Adrenal gland (tissue), 12 donors: ENCODE data around the gene SASH1. TPM values are rescaled to one million over a fixed set of nuclear protein-coding genes. Genes with fewer than 3 reads are reported as not detected.
A peak's percentile ranks its signal among the peaks of the same experiment; 100 is the strongest.

ENCODE experiments used
- DNase-seq, 7 donors: peaks; one replicate each; pipeline ENCODE4 v3.0.0-alpha.2; 2019 to 2020
- H3K27ac ChIP-seq, 5 donors: fragments of 200-600 bp; sonication (generic) in 4 of 5; 1 replicate in 3 of 5; 2 replicates in 2 of 5; pipeline versions ENCODE4 v1.5.1 to v1.8.0; 2016 to 2020; ENCODE audit warnings: mild to moderate bottlenecking in 1 of 5
- H3K27me3 ChIP-seq: fragments of 200-600 bp; 2 replicates; pipeline ENCODE4 v1.8.0; 2021
- H3K36me3 ChIP-seq, 2 donors: fragments of 200-600 bp; replicated peaks in 1 of 2; 1 replicate in 1 of 2; 2 replicates in 1 of 2; pipeline versions ENCODE4 v1.5.1 to v1.8.0; 2018 to 2022
- H3K4me1 ChIP-seq, 2 donors: fragments of 200-600 bp; replicated peaks in 1 of 2; 1 replicate in 1 of 2; 2 replicates in 1 of 2; pipeline versions ENCODE4 v1.5.1 to v1.8.0; 2018 to 2021
- H3K4me3 ChIP-seq, 4 donors: fragments of 200-600 bp; sonication (generic) in 3 of 4; one replicate each; pipeline ENCODE4 v1.5.1; 2016 to 2018
- H3K9me3 ChIP-seq, 3 donors: fragments of 200-600 bp; sonication (generic) in 1 of 3; replicated peaks in 1 of 3; 1 replicate in 2 of 3; 2 replicates in 1 of 3; pipeline versions ENCODE4 v1.5.1 to v1.8.0; 2016 to 2021
- POLR2A ChIP-seq, 2 donors: fragments of 450-650 bp; IDR thresholded peaks; one replicate each; pipeline ENCODE4 v1.6.1; 2017; ENCODE audit warnings: antibody characterized with exemption in 2 of 2, mild to moderate bottlenecking in 2 of 2, moderate library complexity in 1 of 2
- WGBS, 4 donors: extraction: QIAGEN DNeasy Blood & Tissue Kit in 2 of 4; methylation state at CpG; one replicate each; pipeline versions ENCODE4 v1.1.5 to v1.1.7; 2013 to 2017; 5-methylcytosine and 5-hydroxymethylcytosine counted together
- intact Hi-C, 2 donors: fragments of 100-400 bp; cut with DNase I; formaldehyde crosslinking; loops; one replicate each; pipeline versions ENCODE4 v1.14.1 to v1.15.0; 2022 to 2023
- polyA plus RNA-seq, 3 donors: library from polyadenylated mRNA; stranded (reverse); fragments of 200-250 nt in 2 of 3; fragments of 350-450 nt in 1 of 3; fragmentation: Illumina TruSeq in 1 of 3; extraction: RNeasy Lipid Tissue Mini Kit (QIAGEN cat#74804) in 1 of 3; gene quantifications; one replicate each; pipeline ENCODE4 v1.2.3, GENCODE V29; 2013 to 2014
- total RNA-seq, 9 donors: library from RNA; depleted of rRNA in 4 of 9; stranded (reverse); fragments of >200 nt in 4 of 9; fragments of 120-200 nt in 1 of 9; fragmentation: NEBNext Ultra II Directional in 1 of 9; extraction: Animal tissue kit (Norgen Biotek cat#: 25700) in 1 of 9; gene quantifications; one replicate each; pipeline versions ENCODE4 v1.1.0 to v1.2.4, GENCODE V29; 2013 to 2023
- TF ChIP-seq, protein P1 (sequence below), 6 experiments: fragments of 450-650 bp in 4 of 6; fragments of 200-600 bp in 2 of 6; sonication (generic) in 1 of 6; IDR thresholded peaks; 1 replicate in 5 of 6; 2 replicates in 1 of 6; pipeline versions ENCODE4 v1.5.1 to v1.8.0; 2016 to 2021; ENCODE audit warnings: antibody characterized with exemption in 6 of 6, mild to moderate bottlenecking in 2 of 6, moderate library complexity in 1 of 6
- donor health status: healthy with polysubstance abuse.
- donor health status: Bipolar disorder and iron deficiency.
- donor health status: DM: yes; HTN: yes; CAD: no.
- donor health status: DM: no; HTN: no; CAD: no.
- donor health status: DM: no; HTN: no; CAD: no.
- donor health status: DM: yes; HTN: yes; CAD: no.

Gene SASH1
- total and polyA plus RNA-seq, 12 donors, result 5.5 to 30.7 (median 16.7) TPM

DNA sequence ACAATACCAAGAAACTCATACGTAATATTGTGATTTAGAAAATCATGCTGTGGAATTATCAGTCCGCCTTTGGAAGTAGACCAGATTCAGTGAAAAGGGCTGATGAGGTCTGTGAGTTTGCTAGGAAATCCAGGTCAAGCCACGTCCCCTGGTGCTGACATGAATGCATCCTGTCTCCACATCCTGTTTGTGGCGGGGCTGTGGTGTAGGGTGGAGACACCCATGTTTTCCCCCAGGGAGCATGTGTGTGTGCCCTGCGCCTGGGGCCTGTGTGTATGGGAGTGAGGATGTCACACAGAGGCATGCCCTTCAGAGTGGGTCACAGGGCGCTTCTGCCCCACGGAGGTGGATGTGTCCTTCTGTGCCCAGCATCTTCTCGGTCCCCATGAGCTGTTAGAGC lies 109.1 kb downstream of the SASH1 start:
- Histone ChIP-seq H3K9me3 (no peaks in the 10 kb centered on the region), H3K4me1 (no peaks in the 10 kb centered on the region), H3K36me3 (no peaks in the 10 kb centered on the region), H3K27me3 (no peaks in the 10 kb centered on the region), H3K27ac (peak overlapping the region in 1 of 5 donors; percentile 49), H3K4me3 (no peak overlapping the region)
- TF ChIP-seq, protein P1, sequence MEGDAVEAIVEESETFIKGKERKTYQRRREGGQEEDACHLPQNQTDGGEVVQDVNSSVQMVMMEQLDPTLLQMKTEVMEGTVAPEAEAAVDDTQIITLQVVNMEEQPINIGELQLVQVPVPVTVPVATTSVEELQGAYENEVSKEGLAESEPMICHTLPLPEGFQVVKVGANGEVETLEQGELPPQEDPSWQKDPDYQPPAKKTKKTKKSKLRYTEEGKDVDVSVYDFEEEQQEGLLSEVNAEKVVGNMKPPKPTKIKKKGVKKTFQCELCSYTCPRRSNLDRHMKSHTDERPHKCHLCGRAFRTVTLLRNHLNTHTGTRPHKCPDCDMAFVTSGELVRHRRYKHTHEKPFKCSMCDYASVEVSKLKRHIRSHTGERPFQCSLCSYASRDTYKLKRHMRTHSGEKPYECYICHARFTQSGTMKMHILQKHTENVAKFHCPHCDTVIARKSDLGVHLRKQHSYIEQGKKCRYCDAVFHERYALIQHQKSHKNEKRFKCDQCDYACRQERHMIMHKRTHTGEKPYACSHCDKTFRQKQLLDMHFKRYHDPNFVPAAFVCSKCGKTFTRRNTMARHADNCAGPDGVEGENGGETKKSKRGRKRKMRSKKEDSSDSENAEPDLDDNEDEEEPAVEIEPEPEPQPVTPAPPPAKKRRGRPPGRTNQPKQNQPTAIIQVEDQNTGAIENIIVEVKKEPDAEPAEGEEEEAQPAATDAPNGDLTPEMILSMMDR (IDR thresholded peaks at IDR 0.05), result no peak
- no peak for TF ChIP-seq POLR2A (IDR thresholded peaks at IDR 0.05)
- intact Hi-C loops, result no loop called here
- DNase-seq, result peak in 1 of 7 donors; percentile 30
- WGBS, 4 donors, result 66 to 76% (median 72%) methylated on average over 8 of the region's 8 CpGs

DNA sequence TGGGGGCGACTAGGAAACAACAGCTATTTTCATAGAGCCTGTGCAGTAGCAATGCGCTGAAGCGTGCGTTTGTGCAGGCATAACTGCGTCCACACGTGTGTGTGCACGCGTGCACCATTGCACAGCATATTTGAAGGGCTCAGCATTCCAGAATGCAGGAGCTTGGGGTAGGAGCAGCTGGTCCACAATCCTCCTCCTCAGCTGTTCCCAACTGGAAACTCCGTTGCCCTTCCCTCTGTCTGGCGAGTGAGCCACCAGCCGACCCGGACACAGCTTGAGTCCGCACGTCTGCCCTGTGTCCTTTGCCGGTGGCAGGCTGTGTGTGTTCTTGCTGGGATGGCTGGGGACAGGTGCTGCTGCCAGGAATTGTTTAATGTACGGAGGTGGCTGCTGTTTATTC lies 110.2 kb downstream of the SASH1 start:
- TF ChIP-seq, protein P1 (IDR thresholded peaks at IDR 0.05), result no peak
- TF ChIP-seq POLR2A (IDR thresholded peaks at IDR 0.05), result no peak
- DNase-seq, result no peak
- intact Hi-C loops, result no loop called here
- H3K36me3 ChIP-seq, result no peaks in the 10 kb centered on the region
- H3K9me3 ChIP-seq, result no peaks in the 10 kb centered on the region
- H3K4me3 ChIP-seq, result no peak overlapping the region
- 85 to 89% (median 86%) methylated on average over 10 to 16 of the region's 16 CpGs for WGBS, 4 donors
- H3K27me3 ChIP-seq, result no peaks in the 10 kb centered on the region
- no peaks in the 10 kb centered on the region for H3K4me1 ChIP-seq
- no peak overlapping the region for H3K27ac ChIP-seq

DNA sequence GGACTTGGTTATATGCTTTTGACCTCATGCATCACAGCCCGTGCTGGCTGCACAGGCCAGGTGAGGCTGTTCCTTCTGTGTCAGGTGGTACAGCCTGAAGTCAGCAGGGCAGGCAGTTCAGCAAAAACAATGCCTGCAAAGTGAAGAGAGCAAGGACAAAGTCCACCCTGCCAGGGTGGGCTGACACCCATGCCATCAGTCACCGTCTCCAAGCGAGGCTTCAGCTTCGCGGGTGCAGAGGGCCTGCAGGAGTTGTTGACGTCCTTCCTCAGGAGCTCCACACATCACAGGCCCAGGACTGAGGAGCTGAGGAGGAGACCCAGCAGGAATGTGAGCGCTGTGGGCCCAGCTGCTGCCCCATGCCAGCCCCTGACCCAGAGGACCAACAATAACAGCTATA lies 111.3 kb downstream of the SASH1 start:
- H3K9me3 ChIP-seq, result no peaks in the 10 kb centered on the region

DNA sequence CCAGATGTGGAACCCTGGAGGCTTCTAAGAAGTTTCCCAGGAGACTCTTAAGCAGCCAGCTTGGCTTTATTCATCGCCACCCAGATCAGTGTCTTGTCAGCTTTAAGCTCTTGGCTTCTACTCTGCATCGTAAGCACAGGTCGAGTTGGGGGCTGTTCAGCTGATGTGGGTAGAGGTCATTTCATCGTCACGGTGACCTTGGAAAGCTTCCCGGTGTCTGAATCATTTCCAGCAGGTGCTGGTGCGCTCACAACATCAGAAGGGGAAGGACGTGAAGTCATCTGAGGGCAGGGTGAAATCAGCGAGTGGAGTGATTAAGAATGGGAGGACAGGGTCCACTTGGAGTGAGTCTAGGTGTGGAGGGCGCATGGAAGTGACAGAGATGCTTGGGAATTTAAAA lies 112.6 kb downstream of the SASH1 start:
- no peaks in the 10 kb centered on the region for H3K4me1 ChIP-seq
- DNase-seq, result peak in 4 of 7 donors; percentile 31 to 45 (median 36)
- no peaks in the 10 kb centered on the region for H3K9me3 ChIP-seq
- H3K36me3 ChIP-seq, result no peaks in the 10 kb centered on the region
- intact Hi-C loops, result no loop called here
- H3K27me3 ChIP-seq, result no peaks in the 10 kb centered on the region
- TF ChIP-seq, protein P1 (IDR thresholded peaks at IDR 0.05), result no peak
- no peak for TF ChIP-seq POLR2A (IDR thresholded peaks at IDR 0.05)
- H3K4me3 ChIP-seq, result no peak overlapping the region
- 34 to 56% (median 40%) methylated on average over 10 of the region's 10 CpGs for whole genome bisulfite sequencing, 4 donors
- no peak overlapping the region for H3K27ac ChIP-seq

More for the DNA sequence above, 111.3 kb downstream of the SASH1 start:
- WGBS, 4 donors, result 95 to 97% (median 96%) methylated on average over 7 of the region's 7 CpGs
- no peaks in the 10 kb centered on the region for H3K36me3 ChIP-seq
- intact Hi-C loops, result no loop called here
- H3K4me3 ChIP-seq, result no peak overlapping the region
- no peaks in the 10 kb centered on the region for H3K4me1 ChIP-seq
- TF ChIP-seq, protein P1 (IDR thresholded peaks at IDR 0.05), result no peak
- TF ChIP-seq POLR2A (IDR thresholded peaks at IDR 0.05), result no peak
- DNase-seq, result no peak
- H3K27ac ChIP-seq, result no peak overlapping the region
- no peaks in the 10 kb centered on the region for H3K27me3 ChIP-seq
